AML-193 (cell line): ENCODE data around the gene TANK.
"Not testable (repeated sequence)": the region's sequence is repeated elsewhere in the genome, so short reads cannot be mapped to it uniquely, and the experiment has no call there.

ENCODE experiments used
- DNase-seq, 2 experiments: peaks; one replicate each; lab custom pipeline; 2025; lab: John Stamatoyannopoulos, UW

TANK gene, protein sequence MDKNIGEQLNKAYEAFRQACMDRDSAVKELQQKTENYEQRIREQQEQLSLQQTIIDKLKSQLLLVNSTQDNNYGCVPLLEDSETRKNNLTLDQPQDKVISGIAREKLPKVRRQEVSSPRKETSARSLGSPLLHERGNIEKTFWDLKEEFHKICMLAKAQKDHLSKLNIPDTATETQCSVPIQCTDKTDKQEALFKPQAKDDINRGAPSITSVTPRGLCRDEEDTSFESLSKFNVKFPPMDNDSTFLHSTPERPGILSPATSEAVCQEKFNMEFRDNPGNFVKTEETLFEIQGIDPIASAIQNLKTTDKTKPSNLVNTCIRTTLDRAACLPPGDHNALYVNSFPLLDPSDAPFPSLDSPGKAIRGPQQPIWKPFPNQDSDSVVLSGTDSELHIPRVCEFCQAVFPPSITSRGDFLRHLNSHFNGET

DNA sequence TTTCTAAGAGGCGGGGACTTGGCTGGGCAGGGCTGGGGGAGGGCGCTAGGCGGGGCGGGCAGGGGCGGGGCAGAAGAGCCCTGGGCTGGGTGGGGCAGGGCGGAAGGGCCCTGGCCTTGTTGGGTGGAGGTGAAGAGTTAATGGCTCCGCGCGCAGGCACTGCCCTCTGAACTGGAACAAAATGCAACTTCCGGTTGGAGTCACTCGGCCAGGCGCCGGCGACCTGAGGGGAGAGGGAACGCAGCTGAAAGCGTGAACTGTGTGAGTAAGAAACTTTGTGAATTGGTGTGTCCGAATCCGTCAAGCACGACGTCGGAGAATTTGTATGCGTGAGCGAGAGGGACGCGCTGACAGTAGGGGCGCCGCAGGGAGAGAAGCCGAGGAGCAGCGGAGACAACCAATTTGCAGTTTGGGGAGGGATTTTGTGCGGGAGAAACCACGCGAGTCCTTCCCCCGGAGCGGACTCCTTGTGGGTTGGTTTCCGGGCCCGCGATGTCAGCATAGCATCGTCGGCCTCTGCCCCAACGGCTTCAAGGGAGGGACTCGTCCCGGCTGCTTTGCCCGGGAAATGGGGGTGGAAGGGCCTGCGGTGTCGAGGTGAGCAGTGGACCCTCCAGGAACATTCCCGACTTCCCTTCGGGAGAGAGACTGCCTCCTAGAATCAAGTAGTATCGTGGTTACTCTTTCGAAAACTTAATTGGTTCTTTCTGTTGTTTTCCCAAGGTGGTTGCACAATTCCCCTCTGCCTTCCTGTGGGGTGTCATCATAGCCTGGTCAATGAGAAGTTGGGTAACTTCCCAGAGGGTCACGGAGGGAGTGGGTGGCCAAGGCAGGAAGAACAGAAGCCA is at the start of gene TANK:
Gene TANK (plus strand): TSS at position 203 of the 848 bp plus-strand sequence. CDS start 19,235 bp downstream, outside the sequence.
- peak; percentile 92 to 96 for DNase-seq

GRCh38 chr2:161111531-161111930 is 48.7 kb upstream of the TANK start:
- no peak for DNase-seq

DNA sequence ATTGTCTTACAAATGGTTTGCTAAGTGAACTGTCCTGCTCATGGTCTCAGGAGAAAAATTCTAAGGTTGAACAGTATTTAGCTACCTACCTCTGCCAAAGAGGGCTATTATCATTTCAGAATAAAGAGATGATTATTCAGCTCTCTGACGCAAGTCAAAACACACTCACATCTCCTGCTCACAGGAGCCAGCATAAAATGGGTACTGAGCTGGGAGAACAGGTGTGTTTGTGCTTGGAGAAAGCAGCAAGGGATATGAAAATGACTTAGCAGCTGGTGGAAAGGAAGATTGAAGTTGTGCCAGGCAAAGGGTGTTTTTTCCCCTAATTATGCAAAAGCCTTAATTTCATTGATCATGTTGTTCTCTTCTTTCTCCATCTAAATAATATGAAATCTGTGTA is 47.3 kb upstream of the TANK start:
- no peak for DNase-seq

DNA sequence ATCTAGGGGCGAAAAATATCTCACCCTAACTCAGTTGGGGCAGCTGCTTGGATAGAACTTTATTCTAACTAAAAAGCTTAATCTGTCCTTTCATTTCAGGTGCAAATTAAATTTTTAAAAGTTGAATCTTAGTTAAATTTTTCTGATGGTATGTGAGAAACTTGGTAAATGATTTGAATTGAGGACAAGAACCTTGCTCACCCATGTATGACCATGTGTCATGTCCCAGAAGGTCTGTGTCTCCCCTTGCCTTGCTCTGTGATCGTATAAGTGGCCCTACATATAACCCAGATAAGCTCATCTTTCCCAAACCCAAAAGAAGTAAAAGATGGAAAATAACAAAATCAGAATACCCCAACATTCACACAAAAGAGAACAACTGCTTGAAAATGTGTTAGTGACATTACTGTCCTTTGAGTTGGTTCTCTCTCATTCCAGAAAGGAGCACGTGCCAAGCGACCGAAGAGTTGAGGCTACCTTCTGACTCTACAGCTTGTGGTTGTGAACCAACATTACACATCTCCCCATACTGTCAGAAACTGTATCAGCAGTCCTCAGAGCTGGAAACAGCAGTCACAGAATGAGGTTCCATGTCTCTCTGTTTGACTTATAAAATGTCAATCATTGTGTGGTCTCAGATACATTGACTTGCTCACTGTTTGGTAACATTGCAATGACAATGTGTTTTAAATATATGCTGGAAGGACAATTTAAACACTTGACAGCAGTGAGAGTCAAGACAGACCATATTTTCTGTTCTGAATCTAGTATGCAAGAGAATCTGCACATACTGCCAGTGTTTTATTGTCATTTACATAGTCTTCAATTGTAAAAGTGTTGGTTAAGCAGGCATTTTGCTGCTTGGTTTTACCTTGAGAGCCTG is 46.3 kb upstream of the TANK start:
- no peak for DNase-seq

GRCh38 chr2:161115205-161115604 is 45.0 kb upstream of the TANK start:
- no peak for DNase-seq

- no peak for DNase-seq
Observed at GRCh38 chr2:161115605-161116380, 44.4 kb upstream of the TANK start.

GRCh38 chr2:161116509-161116908 is 43.7 kb upstream of the TANK start:
- peak in 1 of 2 experiments; percentile 11 for DNase-seq

DNA sequence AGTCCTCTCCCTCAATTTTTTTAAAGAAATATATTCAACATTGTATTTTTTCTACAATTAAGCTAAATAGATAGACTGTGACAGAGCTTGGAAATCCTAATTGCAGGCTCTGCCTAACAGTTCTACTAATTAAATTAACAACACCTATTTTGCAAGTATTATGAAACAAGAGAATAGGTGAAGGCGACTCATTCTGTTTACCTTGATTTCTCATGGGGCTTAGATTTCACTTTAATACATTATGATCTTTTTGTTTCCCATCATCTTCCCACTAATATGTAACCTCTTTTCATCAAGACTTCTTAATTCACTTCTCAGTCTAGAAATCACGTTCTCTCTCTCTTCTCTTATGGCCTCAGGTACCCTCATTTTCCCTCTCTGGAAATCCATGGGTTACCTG is 42.7 kb upstream of the TANK start:
- no peak for DNase-seq

- no peak for DNase-seq
Observed at GRCh38 chr2:161118722-161119121, 41.5 kb upstream of the TANK start.

DNA sequence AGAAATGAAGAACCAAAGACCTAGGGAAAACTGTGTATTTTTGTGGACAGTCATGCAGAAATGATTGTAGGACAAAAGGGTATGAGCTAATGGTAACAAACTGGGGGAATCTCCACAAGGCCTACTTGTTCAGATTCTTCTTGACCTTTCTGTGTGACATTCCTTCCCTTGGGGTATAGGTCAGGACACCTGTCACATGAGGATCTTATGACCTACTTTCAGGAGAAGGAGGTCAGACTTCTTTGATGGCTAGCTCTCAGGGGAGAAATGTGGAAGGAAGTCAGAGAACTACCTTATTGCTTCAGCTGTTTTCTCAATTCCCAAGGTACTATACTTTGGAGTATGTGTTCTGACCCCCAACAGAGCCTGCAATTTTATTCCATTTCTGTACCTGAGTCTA is 40.7 kb upstream of the TANK start:
- no peak for DNase-seq

- DNase-seq = no peak
Observed at GRCh38 chr2:161120775-161121174, 39.5 kb upstream of the TANK start.

- DNase-seq = no peak
Observed at GRCh38 chr2:161121622-161122021, 38.6 kb upstream of the TANK start.

GRCh38 chr2:161122772-161123530 is 37.3 kb upstream of the TANK start:
- peak; percentile 49 to 70 for DNase-seq

DNA sequence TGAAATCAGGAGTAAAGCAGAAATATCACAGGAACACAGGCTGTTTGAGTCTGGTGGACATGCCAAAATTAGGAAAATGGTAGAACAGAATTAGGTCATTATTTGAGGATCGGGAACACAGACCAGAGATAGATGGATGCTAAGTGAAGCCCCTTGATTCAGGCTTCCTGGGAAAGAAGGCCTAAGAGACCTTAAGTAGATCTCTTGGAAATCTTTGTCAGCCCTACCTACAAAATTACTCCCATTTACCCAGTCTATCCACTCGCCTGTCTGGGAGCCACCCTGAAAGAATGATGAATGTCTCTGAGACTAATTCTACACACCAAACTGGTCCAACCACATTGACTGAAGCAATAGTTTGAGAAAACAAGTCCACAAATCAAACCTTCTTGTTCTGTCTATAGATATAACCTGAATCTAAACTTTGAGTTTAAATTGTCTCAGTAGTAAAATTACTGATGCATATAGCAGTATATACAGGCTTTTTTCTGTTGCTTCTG is 36.6 kb upstream of the TANK start:
- DNase-seq = no peak

- DNase-seq = no peak
Observed at GRCh38 chr2:161124201-161124600, 36.0 kb upstream of the TANK start.

GRCh38 chr2:161128885-161129284 is 31.3 kb upstream of the TANK start:
- no peak for DNase-seq

GRCh38 chr2:161130354-161130753 is 29.9 kb upstream of the TANK start:
- DNase-seq = no peak

- no peak for DNase-seq
Observed at GRCh38 chr2:161131074-161131680, 29.1 kb upstream of the TANK start.

DNA sequence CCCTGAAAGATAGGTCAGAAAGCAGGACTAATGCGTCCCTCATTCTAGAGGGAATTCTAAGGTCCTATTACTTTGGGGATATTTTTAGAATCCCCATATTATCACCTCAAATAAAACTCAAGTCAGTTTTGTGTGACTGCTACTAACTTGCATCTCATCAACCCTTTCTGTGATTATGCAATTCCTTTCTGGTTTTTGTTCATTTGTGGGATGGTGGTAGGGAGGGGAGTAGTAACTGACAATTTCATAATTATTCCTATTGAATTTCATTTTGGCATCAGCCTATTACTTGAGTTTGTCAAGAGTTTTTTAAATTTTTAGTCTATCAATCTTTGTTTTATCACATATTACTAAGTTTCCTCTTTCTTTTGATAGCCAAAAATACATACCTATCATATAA is 28.4 kb upstream of the TANK start:
- peak; percentile 58 to 64 for DNase-seq

- not testable (repeated sequence) for DNase-seq
Observed at GRCh38 chr2:161132384-161132783, 27.8 kb upstream of the TANK start.
